Loucy (cell line): Measurements from ENCODE around the gene SLC12A2.

Experiments used
- H2AFZ ChIP-seq: fragments of 200-600 bp; sonication (generic); 2 replicates; pipeline ENCODE4 v1.6.0; 2016; ENCODE audit warnings: antibody characterized with exemption, mild to moderate bottlenecking, low read length, moderate library complexity
- H3F3A ChIP-seq: fragments of 200-600 bp; 2 replicates; pipeline ENCODE4 v1.6.0; 2016; ENCODE audit warnings: antibody characterized with exemption, low read depth, mild to moderate bottlenecking
- H3K27me3 ChIP-seq: fragments of 200-600 bp; sonication (generic); 2 replicates; pipeline ENCODE4 v1.6.1; 2014; ENCODE audit warnings: low read length, mild to moderate bottlenecking; ENCODE audit not compliant: insufficient read depth, poor library complexity, severe bottlenecking
- H3K36me3 ChIP-seq: fragments of 200-600 bp; sonication (generic); 2 replicates; pipeline ENCODE4 v1.6.1; 2016; ENCODE audit warnings: low read length; ENCODE audit not compliant: insufficient read depth
- H3K4me1 ChIP-seq: fragments of 200-600 bp; sonication (generic); 2 replicates; pipeline ENCODE4 v1.5.1; 2014; ENCODE audit warnings: low read length, mild to moderate bottlenecking; ENCODE audit not compliant: insufficient read depth, poor library complexity, severe bottlenecking
- H3K4me2 ChIP-seq: fragments of 200-600 bp; sonication (generic); 2 replicates; pipeline ENCODE4 v1.6.0; 2014; ENCODE audit warnings: antibody characterized with exemption, low read length, low read depth, mild to moderate bottlenecking; ENCODE audit not compliant: poor library complexity, severe bottlenecking
- H3K4me3 ChIP-seq: fragments of 200-600 bp; sonication (generic); 2 replicates; pipeline ENCODE4 v1.5.1; 2014; ENCODE audit warnings: low read length, mild to moderate bottlenecking, mixed read lengths; ENCODE audit not compliant: poor library complexity, severe bottlenecking
- H3K79me2 ChIP-seq: fragments of 200-600 bp; sonication (generic); 2 replicates; pipeline ENCODE4 v1.6.1; 2014; ENCODE audit warnings: low read length; ENCODE audit not compliant: insufficient read depth
- H3K9ac ChIP-seq: fragments of 200-600 bp; sonication (generic); 2 replicates; pipeline ENCODE4 v1.6.0; 2014; ENCODE audit warnings: mild to moderate bottlenecking, low read depth, low read length, moderate library complexity; ENCODE audit not compliant: poor library complexity, severe bottlenecking
- H3K9me2 ChIP-seq: fragments of 200-600 bp; sonication (generic); replicated peaks from 2 replicates; pipeline ENCODE4 v1.6.1; 2016; ENCODE audit warnings: low read depth, low read length, mixed read lengths
- H3K9me3 ChIP-seq: fragments of 200-600 bp; sonication (generic); 2 replicates; pipeline ENCODE4 v1.6.1; 2014; ENCODE audit warnings: mild to moderate bottlenecking, antibody characterized with exemption, low read length, low read depth; ENCODE audit not compliant: insufficient read depth
- H4K20me1 ChIP-seq: fragments of 200-600 bp; sonication (generic); 2 replicates; pipeline ENCODE4 v1.6.0; 2014; ENCODE audit warnings: antibody characterized with exemption, low read length, mild to moderate bottlenecking; ENCODE audit not compliant: insufficient read depth, poor library complexity, severe bottlenecking
- EZH2phosphoT487 ChIP-seq: fragments of 200-600 bp; IDR thresholded peaks from 2 replicates; pipeline ENCODE4 v1.6.1; 2018; ENCODE audit warnings: antibody characterized with exemption, mild to moderate bottlenecking, moderate library complexity, borderline replicate concordance
- TF ChIP-seq, protein P1 (sequence below): fragments of 200-600 bp; sonication (generic); conservative IDR thresholded peaks from 2 replicates; pipeline ENCODE4 v1.5.1; 2014; ENCODE audit warnings: mild to moderate bottlenecking, antibody characterized with exemption, low read length

SLC12A2 gene

DNA sequence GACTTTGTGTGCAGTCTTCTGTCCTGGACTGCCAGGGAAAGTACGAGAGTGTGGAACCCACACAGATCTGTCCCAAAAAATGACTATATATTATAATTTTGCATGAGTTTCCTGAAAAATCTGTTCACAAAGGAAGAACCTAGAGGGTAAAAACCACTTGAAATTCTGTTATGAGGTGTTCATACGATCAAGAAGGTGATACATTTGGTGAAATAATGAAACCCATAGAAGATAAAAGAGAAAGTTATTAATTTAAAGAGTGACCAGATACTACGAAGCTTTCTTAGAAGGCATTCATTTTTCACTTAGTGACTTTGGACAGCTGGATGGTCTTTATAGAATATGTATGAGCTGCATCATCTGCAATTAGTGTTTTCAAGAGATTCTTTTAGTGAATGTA, 32.9 kb downstream of the SLC12A2 start:
- H3K36me3 ChIP-seq, result peaks cover 26% of the 10 kb centered on the region; the same call in 1 of the 2 replicates
- no peak overlapping the region for H3K9ac ChIP-seq
- TF ChIP-seq, protein P1, sequence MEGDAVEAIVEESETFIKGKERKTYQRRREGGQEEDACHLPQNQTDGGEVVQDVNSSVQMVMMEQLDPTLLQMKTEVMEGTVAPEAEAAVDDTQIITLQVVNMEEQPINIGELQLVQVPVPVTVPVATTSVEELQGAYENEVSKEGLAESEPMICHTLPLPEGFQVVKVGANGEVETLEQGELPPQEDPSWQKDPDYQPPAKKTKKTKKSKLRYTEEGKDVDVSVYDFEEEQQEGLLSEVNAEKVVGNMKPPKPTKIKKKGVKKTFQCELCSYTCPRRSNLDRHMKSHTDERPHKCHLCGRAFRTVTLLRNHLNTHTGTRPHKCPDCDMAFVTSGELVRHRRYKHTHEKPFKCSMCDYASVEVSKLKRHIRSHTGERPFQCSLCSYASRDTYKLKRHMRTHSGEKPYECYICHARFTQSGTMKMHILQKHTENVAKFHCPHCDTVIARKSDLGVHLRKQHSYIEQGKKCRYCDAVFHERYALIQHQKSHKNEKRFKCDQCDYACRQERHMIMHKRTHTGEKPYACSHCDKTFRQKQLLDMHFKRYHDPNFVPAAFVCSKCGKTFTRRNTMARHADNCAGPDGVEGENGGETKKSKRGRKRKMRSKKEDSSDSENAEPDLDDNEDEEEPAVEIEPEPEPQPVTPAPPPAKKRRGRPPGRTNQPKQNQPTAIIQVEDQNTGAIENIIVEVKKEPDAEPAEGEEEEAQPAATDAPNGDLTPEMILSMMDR, result no peak
- no peak for TF ChIP-seq EZH2phosphoT487

DNA sequence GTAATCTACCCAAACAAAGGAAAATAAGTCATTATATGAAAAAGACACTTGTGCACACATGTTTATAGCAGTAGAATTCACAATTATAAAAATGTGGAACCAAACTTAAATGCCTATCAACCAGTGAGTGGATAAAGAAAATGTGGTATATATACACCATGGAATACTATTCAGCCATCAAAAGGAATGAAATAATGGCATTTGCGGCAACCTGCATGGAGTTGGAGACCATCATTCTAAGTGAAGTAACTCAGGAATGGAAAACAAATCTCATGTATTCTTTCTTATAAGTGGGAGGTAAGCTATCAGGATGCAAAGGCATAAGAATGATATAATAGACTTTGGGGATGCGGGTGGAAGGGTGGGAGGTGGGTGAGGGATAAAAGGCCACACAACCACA, 34.6 kb downstream of the SLC12A2 start:
- Histone ChIP-seq H3K27me3 (no peaks in the 10 kb centered on the region), H3K9me2 (no peaks in the 10 kb centered on the region), H3K36me3 (peaks cover 26% of the 10 kb centered on the region; the same call in 1 of the 2 replicates)

More for the DNA sequence above, 32.9 kb downstream of the SLC12A2 start:
- Histone ChIP-seq H3K27me3 (no peaks in the 10 kb centered on the region), H3K4me3 (no peak overlapping the region), H3K79me2 (no peaks in the 10 kb centered on the region), H3F3A (no peaks in the 10 kb centered on the region), H3K4me2 (no peak overlapping the region), H4K20me1 (no peaks in the 10 kb centered on the region), H3K9me3 (no peaks in the 10 kb centered on the region), H2AFZ (no peak overlapping the region), H3K4me1 (no peaks in the 10 kb centered on the region), H3K9me2 (no peaks in the 10 kb centered on the region)

DNA sequence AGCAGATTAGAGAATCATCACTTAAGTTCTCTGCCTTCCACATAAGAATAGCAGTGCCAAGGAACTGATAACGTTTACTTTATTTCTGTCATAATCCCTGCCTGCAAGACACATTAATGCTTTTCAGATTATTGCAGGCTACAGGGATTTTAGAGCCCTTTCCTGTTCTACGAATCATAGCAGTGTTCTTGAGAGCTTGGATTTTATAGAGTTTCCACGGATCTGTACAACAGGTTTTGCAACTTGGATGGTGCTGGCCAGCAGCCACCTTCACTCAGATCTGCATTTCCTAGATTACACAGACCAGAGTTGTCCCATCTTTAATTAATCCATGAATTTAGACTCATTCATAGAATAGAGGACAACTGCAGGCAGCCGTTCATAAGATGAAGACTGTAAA, 38.1 kb downstream of the SLC12A2 start:
- TF ChIP-seq, protein P1, result no peak
- no peak for TF ChIP-seq EZH2phosphoT487
- H2AFZ ChIP-seq, result no peak overlapping the region
- H3K27me3 ChIP-seq, result no peaks in the 10 kb centered on the region
- H3K79me2 ChIP-seq, result no peaks in the 10 kb centered on the region
- H3K4me3 ChIP-seq, result no peak overlapping the region
- no peaks in the 10 kb centered on the region for H3K9me3 ChIP-seq
- H3K4me1 ChIP-seq, result no peaks in the 10 kb centered on the region
- H3K9me2 ChIP-seq, result no peaks in the 10 kb centered on the region
- H4K20me1 ChIP-seq, result no peaks in the 10 kb centered on the region
- peaks cover 7% of the 10 kb centered on the region; the same call in 1 of the 2 replicates for H3K36me3 ChIP-seq
- H3F3A ChIP-seq, result no peaks in the 10 kb centered on the region
- H3K9ac ChIP-seq, result no peak overlapping the region
- H3K4me2 ChIP-seq, result no peak overlapping the region

More for the DNA sequence above, 34.6 kb downstream of the SLC12A2 start:
- H3K4me3 ChIP-seq, result no peak overlapping the region
- no peak for TF ChIP-seq EZH2phosphoT487
- TF ChIP-seq, protein P1, result no peak
- H3K4me1 ChIP-seq, result no peaks in the 10 kb centered on the region
- no peak overlapping the region for H2AFZ ChIP-seq
- no peaks in the 10 kb centered on the region for H4K20me1 ChIP-seq
- no peak overlapping the region for H3K9ac ChIP-seq
- H3K9me3 ChIP-seq, result no peaks in the 10 kb centered on the region
- H3K79me2 ChIP-seq, result no peaks in the 10 kb centered on the region
- no peak overlapping the region for H3K4me2 ChIP-seq
- no peaks in the 10 kb centered on the region for H3F3A ChIP-seq
